Renal cortical epithelial cell (primary cell): ENCODE measurements around the gene DEDD. TPM values are rescaled to one million over a fixed set of nuclear protein-coding genes. Genes with fewer than 3 reads are reported as not detected.
A peak's percentile ranks its signal among the peaks of the same experiment; 100 is the strongest.

Source experiments
- DNase-seq: peaks from one replicate; pipeline ENCODE4 v3.0.0-alpha.2; 2011; ENCODE audit warnings: low read depth
- total RNA-seq: library from RNA; depleted of rRNA; stranded (reverse); fragments of >200 nt; gene quantifications from 2 replicates; pipeline ENCODE4 v1.2.3, GENCODE V29; 2014

Gene DEDD
- total RNA-seq, 1 donor from 2014 or later, result 34.8 TPM

DNA sequence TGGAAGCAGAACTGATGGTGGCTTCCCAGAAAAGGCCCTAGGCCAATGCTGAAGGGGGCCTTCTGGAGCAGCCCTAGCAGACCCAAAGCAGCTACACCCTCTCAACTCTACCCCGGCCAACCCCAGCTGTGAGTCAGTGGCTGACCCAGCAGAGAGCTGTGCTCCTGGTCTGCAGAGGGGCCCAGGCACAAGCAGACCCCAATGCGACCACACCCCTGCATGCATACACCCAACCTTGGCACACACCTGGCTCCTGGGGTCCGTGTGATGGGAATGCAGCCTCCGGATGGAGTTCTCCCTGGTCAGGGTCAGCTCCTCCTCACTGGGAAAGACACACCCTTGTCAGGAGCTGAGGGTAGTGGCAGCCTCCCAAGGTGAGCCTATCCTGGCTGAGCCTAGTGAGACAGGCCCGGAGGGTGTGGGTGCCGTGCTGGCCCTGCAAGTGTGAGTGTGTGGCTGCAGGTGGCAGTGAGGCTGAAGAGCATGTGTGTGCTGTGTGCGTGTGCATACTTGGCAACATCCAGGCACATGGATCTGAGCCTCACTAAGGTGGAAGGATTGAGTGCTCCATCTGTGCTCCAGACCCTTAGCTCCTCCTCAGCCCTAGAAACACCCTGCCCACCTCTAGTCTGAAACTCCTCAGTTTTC, 58.9 kb downstream of the DEDD start:
- no peak for DNase-seq

DNA sequence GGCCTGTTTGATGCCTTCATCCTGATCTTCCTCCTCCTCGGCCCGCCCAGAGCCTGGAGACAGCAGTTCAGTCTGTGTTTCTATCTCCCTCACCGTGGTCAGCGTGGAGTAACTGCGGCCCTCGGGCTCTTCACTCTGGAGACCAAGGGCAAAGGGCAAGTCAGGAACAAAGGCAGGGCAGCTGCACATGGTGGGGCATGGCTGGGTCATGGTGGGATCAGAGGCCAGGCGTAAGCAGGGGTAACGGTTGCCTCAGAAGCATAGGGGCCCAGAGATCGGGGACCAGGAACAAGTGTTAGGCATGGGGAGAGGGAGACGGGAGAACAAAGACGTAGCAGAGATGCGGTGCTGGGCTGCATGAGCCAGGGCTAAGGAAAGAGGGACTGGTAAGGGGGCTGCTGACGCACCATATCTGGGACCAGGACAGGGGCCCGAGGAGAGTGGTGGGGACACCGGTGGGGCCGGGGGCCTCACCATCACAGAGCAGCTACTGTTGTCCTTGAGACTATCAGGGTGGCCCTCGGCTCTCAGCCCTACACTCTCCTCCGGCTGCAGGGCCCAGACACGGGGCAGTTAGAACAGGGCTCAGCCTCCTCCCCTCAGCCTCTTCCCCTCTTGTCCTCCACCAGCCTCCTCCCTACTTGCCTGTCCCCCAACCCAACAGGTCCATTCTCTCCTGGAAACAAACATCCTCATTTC, 59.6 kb downstream of the DEDD start:
- DNase-seq, result no peak

DNA sequence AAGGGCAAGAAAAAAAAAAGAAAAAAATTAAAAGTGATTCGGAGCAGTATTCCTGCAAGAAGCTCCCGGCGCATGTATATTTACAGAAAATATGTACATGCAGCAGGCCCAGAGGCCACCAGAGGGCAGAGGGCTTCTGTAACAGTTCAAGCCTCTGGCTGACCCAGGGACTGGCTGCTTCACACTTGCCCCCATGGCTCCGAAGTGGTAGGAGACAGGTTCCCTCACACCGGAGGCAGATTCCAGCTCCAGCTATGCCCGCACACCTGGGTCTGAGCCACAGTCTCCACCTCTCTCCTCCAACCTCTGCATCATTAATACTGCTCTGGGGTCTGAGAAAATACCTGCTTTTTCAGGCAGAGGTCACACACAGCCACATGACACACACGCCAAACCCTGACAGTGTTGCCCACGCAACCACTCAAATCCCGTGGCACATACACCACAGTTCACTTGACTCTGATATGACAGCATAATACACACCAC, 60.5 kb downstream of the DEDD start:
- peak; percentile 27 for DNase-seq

Other genes starting within 250 kb of the DEDD start
- gene ITLN1, start 247.5 kb downstream of the DEDD start, total RNA-seq, result not detected in 2 replicates
- not detected in 2 replicates for gene ITLN2, start 177.9 kb downstream of the DEDD start, total RNA-seq
- 145 and 248 TPM in 2 replicates for gene F11R, start 111.5 kb downstream of the DEDD start, total RNA-seq
- 45.1 and 106 TPM in 2 replicates for gene TSTD1, start 93.7 kb downstream of the DEDD start, total RNA-seq
- 61.1 and 80.9 TPM in 2 replicates for gene USF1, start 86.7 kb downstream of the DEDD start, total RNA-seq
- 0.17 TPM in 1 of 2 replicates, not detected in the other for gene ARHGAP30, start 62.8 kb downstream of the DEDD start, total RNA-seq
- gene NECTIN4, start 43.1 kb downstream of the DEDD start, total RNA-seq, result 0.75 and 25.0 TPM in 2 replicates
- 10.8 and 11.5 TPM in 2 replicates for gene KLHDC9, start 34.3 kb downstream of the DEDD start, total RNA-seq
- gene PFDN2, start 14.6 kb downstream of the DEDD start, total RNA-seq, result 28.7 and 37.1 TPM in 2 replicates
- 25.7 and 26.8 TPM in 2 replicates for gene NIT1, start 14.6 kb downstream of the DEDD start, total RNA-seq
- gene UFC1, start 21.3 kb upstream of the DEDD start, total RNA-seq, result 83.5 and 142 TPM in 2 replicates
- gene USP21, start 26.8 kb upstream of the DEDD start, total RNA-seq, result 1.7 and 16.2 TPM in 2 replicates
- gene PPOX, start 33.8 kb upstream of the DEDD start, total RNA-seq, result 24.9 and 36.8 TPM in 2 replicates
- gene B4GALT3, start 44.8 kb upstream of the DEDD start, total RNA-seq, result 16.8 and 25.5 TPM in 2 replicates
- gene ADAMTS4, start 66.4 kb upstream of the DEDD start, total RNA-seq, result under 0.01 and 0.35 TPM in 2 replicates
- 175 and 194 TPM in 2 replicates for gene NDUFS2, start 69.7 kb upstream of the DEDD start, total RNA-seq
- gene FCER1G, start 82.6 kb upstream of the DEDD start, total RNA-seq, result not detected in 2 replicates
- gene APOA2, start 91.0 kb upstream of the DEDD start, total RNA-seq, result not detected in 2 replicates
- gene TOMM40L, start 93.4 kb upstream of the DEDD start, total RNA-seq, result 16.5 and 17.4 TPM in 2 replicates
- not detected in 2 replicates for gene NR1I3, start 105.5 kb upstream of the DEDD start, total RNA-seq
- 0.30 TPM in 1 of 2 replicates, not detected in the other for gene PCP4L1, start 126.1 kb upstream of the DEDD start, total RNA-seq
- gene MPZ, start 177.3 kb upstream of the DEDD start, total RNA-seq, result 0.45 and 1.4 TPM in 2 replicates
- gene SDHC, start 181.7 kb upstream of the DEDD start, total RNA-seq, result 45.8 and 103 TPM in 2 replicates
- not detected in 2 replicates for gene CFAP126, start 235.2 kb upstream of the DEDD start, total RNA-seq